ENCODE measurements around the gene PLXNA2.

PLXNA2 gene

DNA sequence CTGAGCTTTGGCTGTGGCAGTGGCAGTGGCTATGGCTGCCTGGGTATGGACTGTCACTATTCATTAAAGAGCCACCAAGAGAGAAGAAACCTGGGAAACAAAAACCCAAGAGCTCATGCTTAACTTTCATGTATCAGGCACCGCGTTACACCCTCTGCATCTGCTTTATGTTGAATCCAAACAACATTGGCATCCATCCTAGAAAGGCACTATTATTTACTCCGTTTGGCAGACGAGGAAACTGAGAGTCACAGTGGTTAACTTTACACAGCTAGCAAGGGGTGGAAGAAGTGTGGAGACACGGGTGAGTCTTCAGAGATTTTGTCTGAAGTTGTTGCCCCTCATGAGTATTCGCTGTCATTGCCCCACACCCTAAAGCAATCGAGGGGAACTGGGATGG is 63.8 kb downstream of the PLXNA2 start:
- DNase-seq, result no peak
- Histone ChIP-seq H3K79me2 (ENCODE audit: insufficient read depth, low read length) (no peaks in the 10 kb centered on the region), H3K27me3 (ENCODE audit: insufficient read depth, low read length, poor library complexity) (peaks cover 65% of the 10 kb centered on the region), H4K20me1 (ENCODE audit: insufficient read depth, low read length) (no peaks in the 10 kb centered on the region; the same call in 1 of the 2 replicates), H3K4me3 (ENCODE audit: low read depth in 1 of 2, low read length in 2 of 2) (no peak overlapping the region), H2AFZ (ENCODE audit: low read depth, low read length) (no peak overlapping the region), H3K27ac (ENCODE audit: low read length) (no peak overlapping the region), H3K4me2 (ENCODE audit: insufficient read depth, low read length) (no peak overlapping the region), H3K36me3 (ENCODE audit: insufficient read depth, low read length) (no peaks in the 10 kb centered on the region), H3K9ac (ENCODE audit: low read depth, low read length) (no peak overlapping the region), H3K9me3 (ENCODE audit: insufficient read depth, low read length, severe bottlenecking) (no peaks in the 10 kb centered on the region), H3K4me1 (ENCODE audit: insufficient read depth, low read length) (no peaks in the 10 kb centered on the region)
- no peak for TF ChIP-seq EZH2 (IDR thresholded peaks at IDR 0.05; ENCODE audit: borderline replicate concordance, low read depth, low read length, severe bottlenecking)
- TF ChIP-seq CTCF (IDR thresholded peaks at IDR 0.05; ENCODE audit: borderline replicate concordance, extremely low read depth, low read length, poor library complexity, severe bottlenecking), result no peak
- no peak for ATAC-seq (ENCODE audit: insufficient read depth, low read depth)

DNA sequence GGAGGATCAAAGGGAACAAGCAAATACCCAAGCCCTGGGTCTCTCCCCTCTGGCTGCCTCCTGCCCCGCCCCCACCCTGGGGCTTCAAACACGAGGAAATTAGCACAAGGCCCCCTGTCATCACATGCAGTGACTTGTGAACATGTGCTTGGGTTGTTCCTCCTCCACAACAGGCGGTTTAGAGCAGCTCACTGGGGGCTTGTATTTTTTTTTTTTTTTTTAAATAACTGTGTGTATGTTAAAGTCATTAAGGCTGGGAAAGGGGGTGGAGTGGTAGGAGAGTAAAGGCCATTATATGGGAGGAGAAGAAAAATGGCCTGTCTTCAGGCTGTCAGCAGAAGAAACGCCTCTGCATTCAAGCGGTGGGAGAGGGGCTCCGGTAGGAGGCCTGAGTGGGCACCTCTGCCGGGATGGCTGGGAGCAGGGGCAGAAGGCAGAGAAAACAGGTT is 64.2 kb downstream of the PLXNA2 start:
- ATAC-seq (ENCODE audit: insufficient read depth, low read depth) (no peak), DNase-seq (no peak)
- H3K4me1 ChIP-seq (ENCODE audit: insufficient read depth, low read length), result no peaks in the 10 kb centered on the region
- H2AFZ ChIP-seq (ENCODE audit: low read depth, low read length), result no peak overlapping the region
- H3K9ac ChIP-seq (ENCODE audit: low read depth, low read length), result no peak overlapping the region
- no peaks in the 10 kb centered on the region for H3K9me3 ChIP-seq (ENCODE audit: insufficient read depth, low read length, severe bottlenecking)
- H3K36me3 ChIP-seq (ENCODE audit: insufficient read depth, low read length), result no peaks in the 10 kb centered on the region
- H3K4me3 ChIP-seq (ENCODE audit: low read depth in 1 of 2, low read length in 2 of 2), result no peak overlapping the region
- TF ChIP-seq EZH2 (IDR thresholded peaks at IDR 0.05; ENCODE audit: borderline replicate concordance, low read depth, low read length, severe bottlenecking), result no peak
- peaks cover 61% of the 10 kb centered on the region for H3K27me3 ChIP-seq (ENCODE audit: insufficient read depth, low read length, poor library complexity)
- no peaks in the 10 kb centered on the region for H3K79me2 ChIP-seq (ENCODE audit: insufficient read depth, low read length)
- no peak overlapping the region for H3K27ac ChIP-seq (ENCODE audit: low read length)
- no peak overlapping the region for H3K4me2 ChIP-seq (ENCODE audit: insufficient read depth, low read length)
- no peaks in the 10 kb centered on the region; the same call in 1 of the 2 replicates for H4K20me1 ChIP-seq (ENCODE audit: insufficient read depth, low read length)

GRCh38 chr1:208179263-208179816 is 64.8 kb downstream of the PLXNA2 start:
- Histone ChIP-seq H3K27me3 (ENCODE audit: insufficient read depth, low read length, poor library complexity) (peaks cover 56% of the 10 kb centered on the region), H3K79me2 (ENCODE audit: insufficient read depth, low read length) (no peaks in the 10 kb centered on the region), H3K27ac (ENCODE audit: low read length) (no peak overlapping the region), H3K9ac (ENCODE audit: low read depth, low read length) (no peak overlapping the region), H3K9me3 (ENCODE audit: insufficient read depth, low read length, severe bottlenecking) (no peaks in the 10 kb centered on the region), H2AFZ (ENCODE audit: low read depth, low read length) (no peak overlapping the region), H3K36me3 (ENCODE audit: insufficient read depth, low read length) (no peaks in the 10 kb centered on the region), H3K4me1 (ENCODE audit: insufficient read depth, low read length) (no peaks in the 10 kb centered on the region), H3K4me2 (ENCODE audit: insufficient read depth, low read length) (no peak overlapping the region), H4K20me1 (ENCODE audit: insufficient read depth, low read length) (no peaks in the 10 kb centered on the region; the same call in 1 of the 2 replicates), H3K4me3 (ENCODE audit: low read depth in 1 of 2, low read length in 2 of 2) (no peak overlapping the region)
- TF ChIP-seq EZH2 (IDR thresholded peaks at IDR 0.05; ENCODE audit: borderline replicate concordance, low read depth, low read length, severe bottlenecking), result no peak
- TF ChIP-seq CTCF (IDR thresholded peaks at IDR 0.05; ENCODE audit: borderline replicate concordance, extremely low read depth, low read length, poor library complexity, severe bottlenecking), result no peak
- ATAC-seq (ENCODE audit: insufficient read depth, low read depth) (no peak), DNase-seq (no peak)

DNA sequence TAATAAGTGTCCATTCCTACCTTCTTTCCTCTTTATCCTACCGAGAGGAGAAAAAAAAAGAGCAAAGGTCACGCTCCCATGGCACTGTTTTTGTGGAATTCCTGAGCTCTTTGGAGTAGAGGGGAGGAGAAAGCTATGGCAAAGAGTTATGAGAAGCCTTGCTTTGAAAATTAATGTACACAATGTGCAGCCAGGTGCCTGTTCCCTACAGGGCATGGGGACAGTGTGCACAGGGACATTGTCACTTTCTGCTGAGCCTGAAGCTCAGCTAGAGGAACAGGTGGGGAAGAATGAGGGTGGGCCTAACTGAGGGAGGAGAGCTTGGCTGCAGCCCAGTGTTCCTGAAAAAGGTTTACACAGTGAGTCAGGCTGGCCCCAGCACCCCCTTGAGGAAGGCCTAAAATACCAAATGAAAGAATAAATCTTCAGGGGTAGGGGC is 66.1 kb downstream of the PLXNA2 start:
- Histone ChIP-seq H3K27me3 (ENCODE audit: insufficient read depth, low read length, poor library complexity) (peaks cover 50% of the 10 kb centered on the region), H3K9me3 (ENCODE audit: insufficient read depth, low read length, severe bottlenecking) (no peaks in the 10 kb centered on the region), H4K20me1 (ENCODE audit: insufficient read depth, low read length) (no peaks in the 10 kb centered on the region; the same call in 1 of the 2 replicates), H2AFZ (ENCODE audit: low read depth, low read length) (no peak overlapping the region), H3K4me2 (ENCODE audit: insufficient read depth, low read length) (no peak overlapping the region), H3K9ac (ENCODE audit: low read depth, low read length) (no peak overlapping the region), H3K4me3 (ENCODE audit: low read depth in 1 of 2, low read length in 2 of 2) (no peak overlapping the region), H3K27ac (ENCODE audit: low read length) (no peak overlapping the region), H3K79me2 (ENCODE audit: insufficient read depth, low read length) (no peaks in the 10 kb centered on the region), H3K4me1 (ENCODE audit: insufficient read depth, low read length) (no peaks in the 10 kb centered on the region), H3K36me3 (ENCODE audit: insufficient read depth, low read length) (no peaks in the 10 kb centered on the region)
- no peak for ATAC-seq (ENCODE audit: insufficient read depth, low read depth)
- DNase-seq, result no peak
- TF ChIP-seq EZH2 (IDR thresholded peaks at IDR 0.05; ENCODE audit: borderline replicate concordance, low read depth, low read length, severe bottlenecking) (no peak), CTCF (IDR thresholded peaks at IDR 0.05; ENCODE audit: borderline replicate concordance, extremely low read depth, low read length, poor library complexity, severe bottlenecking) (no peak)
